GM12865 (cell line): Measurements from ENCODE around the gene ZNF598.
"Not testable (repeated sequence)": the region's sequence is repeated elsewhere in the genome, so short reads cannot be mapped to it uniquely, and the experiment has no call there.

Experiments
- DNase-seq: peaks from one replicate; pipeline ENCODE4 v3.0.0; 2010; ENCODE audit warnings: low read depth
- H3K4me3 ChIP-seq: 2 replicates; pipeline ENCODE4 v1.5.1; 2011; ENCODE audit warnings: mild to moderate bottlenecking, low read depth, low read length, control low read depth
- TF ChIP-seq, protein P1 (sequence below): IDR thresholded peaks from 2 replicates; pipeline ENCODE4 v1.5.1; 2011; ENCODE audit warnings: low read length, control low read depth, low read depth, inconsistent platforms; ENCODE audit not compliant: insufficient read depth; ENCODE audit errors: missing control alignments

The ZNF598 gene

DNA sequence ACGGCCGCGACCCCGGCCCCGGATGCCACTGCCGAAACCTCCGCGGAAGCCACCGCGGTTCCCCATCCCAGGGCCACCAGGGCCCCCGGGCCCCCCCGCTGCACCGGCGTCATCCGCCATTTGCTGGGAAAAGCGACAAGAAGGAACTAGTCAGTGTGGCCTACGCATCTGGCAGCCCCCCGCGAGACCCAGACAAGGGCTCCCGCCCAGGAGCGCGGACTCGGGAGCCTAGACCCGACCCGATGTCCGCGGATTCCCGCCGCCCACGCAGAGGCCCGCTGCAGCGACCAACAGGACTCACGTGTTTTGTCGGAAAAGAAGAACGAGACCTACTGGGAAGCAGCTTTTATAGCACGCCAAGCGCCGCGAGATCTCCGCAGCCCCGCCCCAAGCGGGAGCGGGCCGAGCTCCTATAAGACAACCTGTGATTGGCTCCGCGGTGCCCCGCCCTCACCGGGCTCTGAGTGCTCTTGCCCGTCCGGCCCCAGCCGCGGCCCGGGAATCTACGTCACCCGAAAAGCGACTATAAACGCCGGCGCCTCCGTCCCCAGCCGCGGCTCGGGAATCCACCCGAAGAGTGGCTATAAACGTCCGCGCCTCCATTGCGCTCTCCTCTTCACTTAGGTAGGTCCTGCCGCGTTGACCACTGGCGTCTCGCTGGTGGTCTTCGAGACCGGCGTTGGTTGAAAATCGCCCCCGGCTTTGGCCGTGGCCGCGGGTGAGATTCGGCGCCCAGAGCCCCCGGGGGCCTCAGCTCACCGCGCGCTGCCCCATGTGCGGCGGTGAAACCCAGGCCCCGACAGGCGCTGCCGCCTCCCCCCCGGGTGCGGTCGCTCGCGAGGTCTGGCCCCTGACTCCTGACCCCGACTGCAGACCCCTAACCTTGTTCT, 44.9 kb downstream of the ZNF598 start, which contains the start of gene RPS2:
RPS2 (minus strand) TSS at position 321 of the 890 bp plus-strand sequence; CDS start at position 120, 201 bp downstream.
- TF ChIP-seq, protein P1, sequence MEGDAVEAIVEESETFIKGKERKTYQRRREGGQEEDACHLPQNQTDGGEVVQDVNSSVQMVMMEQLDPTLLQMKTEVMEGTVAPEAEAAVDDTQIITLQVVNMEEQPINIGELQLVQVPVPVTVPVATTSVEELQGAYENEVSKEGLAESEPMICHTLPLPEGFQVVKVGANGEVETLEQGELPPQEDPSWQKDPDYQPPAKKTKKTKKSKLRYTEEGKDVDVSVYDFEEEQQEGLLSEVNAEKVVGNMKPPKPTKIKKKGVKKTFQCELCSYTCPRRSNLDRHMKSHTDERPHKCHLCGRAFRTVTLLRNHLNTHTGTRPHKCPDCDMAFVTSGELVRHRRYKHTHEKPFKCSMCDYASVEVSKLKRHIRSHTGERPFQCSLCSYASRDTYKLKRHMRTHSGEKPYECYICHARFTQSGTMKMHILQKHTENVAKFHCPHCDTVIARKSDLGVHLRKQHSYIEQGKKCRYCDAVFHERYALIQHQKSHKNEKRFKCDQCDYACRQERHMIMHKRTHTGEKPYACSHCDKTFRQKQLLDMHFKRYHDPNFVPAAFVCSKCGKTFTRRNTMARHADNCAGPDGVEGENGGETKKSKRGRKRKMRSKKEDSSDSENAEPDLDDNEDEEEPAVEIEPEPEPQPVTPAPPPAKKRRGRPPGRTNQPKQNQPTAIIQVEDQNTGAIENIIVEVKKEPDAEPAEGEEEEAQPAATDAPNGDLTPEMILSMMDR = no peak
- peak within 1 kb of the TSS; percentile 88 for H3K4me3 ChIP-seq
- peak; percentile 99 for DNase-seq

DNA sequence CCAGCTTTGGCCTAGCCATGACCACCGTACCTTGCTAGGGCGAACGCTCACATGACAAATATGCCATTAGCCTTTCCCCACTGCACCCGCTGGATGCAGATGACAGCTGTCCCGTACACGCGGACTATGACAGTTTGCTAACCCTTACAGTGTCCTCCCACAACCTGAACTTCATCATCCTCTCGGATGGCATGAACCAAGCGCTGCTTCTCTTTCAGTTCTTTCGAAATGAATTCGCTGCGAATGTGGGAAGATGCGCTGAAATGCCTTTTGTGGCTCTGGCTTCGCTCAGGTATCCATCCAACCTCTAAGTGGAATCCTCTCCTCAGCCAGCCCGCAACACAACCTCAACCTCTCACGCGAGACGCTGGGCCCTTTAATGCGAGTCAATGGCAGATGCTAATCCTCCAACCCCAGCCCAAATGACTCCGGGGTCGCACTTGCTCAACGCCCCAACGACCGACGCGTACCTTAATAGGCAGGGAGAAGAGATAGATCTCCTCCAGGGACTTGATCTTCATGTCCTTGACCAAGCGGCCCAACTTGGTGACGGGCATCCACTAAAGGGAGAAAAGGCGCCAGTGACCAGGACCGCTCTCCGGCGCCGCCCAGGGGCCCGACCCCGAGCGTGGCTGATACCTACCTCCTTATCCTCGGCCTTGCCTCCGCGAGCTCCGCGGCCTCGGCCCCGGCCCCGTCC, 45.7 kb downstream of the ZNF598 start:
- H3K4me3 ChIP-seq = peak overlapping the region; percentile 88
- TF ChIP-seq, protein P1 = no peak
- peak; percentile 43 for DNase-seq

DNA sequence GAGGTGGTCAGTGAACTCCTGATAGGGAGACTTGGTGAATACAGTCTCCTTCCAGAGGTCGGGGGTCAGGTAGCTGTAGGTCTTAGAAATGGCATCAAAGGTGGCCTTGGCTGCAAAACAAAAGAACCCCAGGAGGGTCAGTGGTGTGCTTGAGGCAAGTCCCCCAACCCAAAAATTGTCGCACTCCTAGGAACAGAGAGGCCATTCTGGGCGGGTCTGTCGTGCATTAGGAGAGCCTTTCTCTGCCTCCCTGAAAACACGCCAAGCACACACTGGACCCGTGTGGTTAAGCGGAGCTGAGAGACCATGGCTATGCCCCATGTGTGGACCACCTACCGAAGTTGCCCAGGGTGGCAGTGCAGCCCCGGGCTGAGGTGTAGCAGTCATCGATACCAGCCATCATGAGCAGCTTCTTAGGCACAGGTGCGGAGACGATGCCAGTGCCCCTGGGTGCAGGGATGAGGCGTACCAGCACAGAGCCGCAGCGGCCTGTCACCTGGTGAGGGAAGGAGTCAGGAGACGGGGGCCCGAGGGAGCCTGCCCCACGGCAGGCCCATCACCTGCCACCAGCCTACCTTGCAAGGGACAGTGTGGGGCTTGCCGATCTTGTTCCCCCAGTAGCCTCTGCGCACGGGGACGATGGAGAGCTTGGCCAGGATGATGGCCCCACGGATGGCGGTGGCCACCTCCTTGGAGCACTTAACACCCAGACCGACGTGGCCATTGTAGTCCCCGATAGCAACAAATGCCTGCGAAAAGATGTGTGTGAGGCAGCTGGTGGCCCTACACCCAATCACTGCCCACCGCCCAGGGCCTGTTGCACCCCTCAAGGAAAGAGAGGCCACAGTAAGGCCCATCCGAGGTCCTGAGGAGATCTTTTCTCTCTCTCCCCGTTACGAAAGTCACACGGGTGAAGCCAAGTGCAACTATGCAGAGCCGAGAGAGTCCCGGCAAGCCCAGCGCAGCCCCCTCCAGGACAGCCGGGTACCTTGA, 47.2 kb downstream of the ZNF598 start:
- DNase-seq = not testable (repeated sequence)
- peak overlapping the region; percentile 88 for H3K4me3 ChIP-seq

DNA sequence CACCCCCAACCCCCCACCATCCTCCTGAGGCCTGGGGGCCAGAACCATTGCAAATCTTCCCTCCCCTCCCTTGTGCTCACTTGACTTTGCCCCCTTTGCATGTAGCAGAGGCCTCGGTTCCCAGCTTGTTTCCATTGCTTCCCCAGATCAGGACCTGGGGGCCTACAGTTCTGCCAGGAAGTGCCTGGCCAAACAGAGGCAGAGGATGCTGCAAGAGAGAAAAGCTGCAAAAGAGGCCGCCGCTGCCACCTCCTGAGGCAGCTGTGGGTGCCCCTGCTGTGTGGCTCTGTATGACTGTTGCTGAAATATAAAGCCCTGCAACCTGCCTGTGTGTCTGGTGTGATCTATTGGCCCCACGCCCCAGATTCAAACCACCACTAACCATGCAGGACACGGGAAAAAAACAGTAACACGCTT, 48.0 kb downstream of the ZNF598 start:
- DNase-seq = peak; percentile 54
- TF ChIP-seq, protein P1 = no peak
- peak overlapping the region; percentile 33 for H3K4me3 ChIP-seq

DNA sequence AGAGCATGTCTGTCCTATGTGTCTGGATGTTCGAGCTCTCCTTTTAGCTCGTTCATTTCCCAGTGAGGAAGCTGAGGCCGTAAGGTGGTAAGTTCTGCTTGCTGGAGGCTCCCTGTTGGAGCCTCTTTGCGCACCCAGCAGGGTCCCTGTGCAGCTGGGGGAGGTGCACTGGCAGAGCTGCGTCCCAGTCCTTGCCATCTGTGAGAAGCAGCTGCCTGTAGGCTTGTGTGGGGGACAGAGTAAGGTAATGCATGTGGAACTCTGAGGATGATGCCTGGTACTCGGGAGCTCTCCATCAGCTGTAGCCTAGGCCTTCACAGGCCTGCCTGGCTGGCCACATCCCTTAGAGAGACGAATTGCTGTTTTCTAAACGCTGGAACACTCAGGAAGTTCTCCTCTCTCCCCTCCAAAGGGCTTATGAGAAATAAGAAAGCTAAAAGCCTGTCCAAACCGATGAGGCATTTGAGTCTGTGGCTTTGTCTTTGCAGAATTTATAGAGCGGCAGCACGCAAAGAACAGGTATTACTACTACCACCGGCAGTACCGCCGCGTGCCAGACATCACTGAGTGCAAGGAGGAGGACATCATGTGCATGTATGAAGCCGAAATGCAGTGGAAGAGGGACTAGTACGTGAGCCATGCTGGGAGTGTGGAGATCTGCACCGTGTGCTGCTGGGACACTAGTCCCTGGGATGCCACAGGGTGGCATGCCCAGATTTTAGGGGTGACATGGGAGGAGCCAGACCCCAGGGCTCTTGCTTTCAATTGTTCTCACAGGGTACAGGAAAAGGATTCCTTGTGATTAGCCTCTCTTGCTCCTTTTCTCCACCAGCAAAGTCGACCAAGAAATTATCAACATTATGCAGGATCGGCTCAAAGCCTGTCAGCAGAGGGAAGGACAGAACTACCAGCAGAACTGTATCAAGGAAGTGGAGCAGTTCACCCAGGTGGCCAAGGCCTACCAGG, 48.7 kb downstream of the ZNF598 start:
- TF ChIP-seq, protein P1 = no peak
- H3K4me3 ChIP-seq = peak overlapping the region; percentile 90
- DNase-seq = peak; percentile 82

DNA sequence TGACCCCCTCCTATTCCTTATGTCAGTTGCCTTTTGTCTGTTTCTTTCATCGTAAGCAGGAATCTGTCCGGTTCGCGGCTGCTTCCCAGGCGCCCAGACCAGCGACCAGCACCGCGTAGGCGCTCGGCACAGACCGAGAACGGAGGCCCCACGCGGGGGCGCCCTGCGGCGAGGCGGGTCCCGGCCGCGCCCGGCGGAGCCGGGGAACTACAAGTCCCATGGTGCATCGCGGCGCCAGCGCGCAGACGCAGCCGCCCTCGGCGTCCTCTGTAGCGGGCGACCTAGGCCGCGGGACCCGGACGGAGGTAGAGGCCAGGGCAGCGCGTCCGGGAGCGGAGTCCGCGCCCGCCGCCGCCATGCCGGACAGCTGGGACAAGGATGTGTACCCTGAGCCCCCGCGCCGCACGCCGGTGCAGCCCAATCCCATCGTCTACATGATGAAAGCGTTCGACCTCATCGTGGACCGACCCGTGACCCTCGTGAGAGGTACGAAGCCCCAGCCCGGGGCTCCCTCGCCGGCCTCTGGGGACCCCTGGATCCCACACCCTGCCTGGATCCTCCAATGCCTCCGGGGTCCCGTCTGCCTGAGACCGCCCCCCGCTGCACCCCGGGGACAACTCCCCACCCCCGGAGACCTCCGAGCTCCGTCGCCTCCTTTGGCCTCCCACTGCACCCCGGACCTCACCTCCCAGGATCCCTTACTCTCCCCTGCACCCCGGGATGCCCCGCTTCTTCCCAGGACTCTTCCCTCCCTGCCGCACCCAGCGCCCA, 50.2 kb downstream of the ZNF598 start, which contains the start of gene NDUFB10:
NDUFB10 (plus strand) TSS at position 270 of the 771 bp plus-strand sequence; CDS start at position 357, 87 bp downstream.
- peak within 1 kb of the TSS; percentile 90 for H3K4me3 ChIP-seq
- TF ChIP-seq, protein P1 = peak; percentile 72
- DNase-seq = peak; percentile 96
